GM21717 (cell line): ENCODE data around the gene COL15A1.

Source experiments
- ATAC-seq: cut with Tn5 transposase; IDR thresholded peaks from one replicate; pipeline ENCODE4 v1.9.1; 2021; ENCODE audit warnings: mild to moderate bottlenecking, moderate library complexity; ENCODE audit not compliant: unreplicated experiment

The COL15A1 gene

GRCh38 chr9:98915599-98915998 lies 28.1 kb upstream of the COL15A1 start:
- ATAC-seq = no peak

DNA sequence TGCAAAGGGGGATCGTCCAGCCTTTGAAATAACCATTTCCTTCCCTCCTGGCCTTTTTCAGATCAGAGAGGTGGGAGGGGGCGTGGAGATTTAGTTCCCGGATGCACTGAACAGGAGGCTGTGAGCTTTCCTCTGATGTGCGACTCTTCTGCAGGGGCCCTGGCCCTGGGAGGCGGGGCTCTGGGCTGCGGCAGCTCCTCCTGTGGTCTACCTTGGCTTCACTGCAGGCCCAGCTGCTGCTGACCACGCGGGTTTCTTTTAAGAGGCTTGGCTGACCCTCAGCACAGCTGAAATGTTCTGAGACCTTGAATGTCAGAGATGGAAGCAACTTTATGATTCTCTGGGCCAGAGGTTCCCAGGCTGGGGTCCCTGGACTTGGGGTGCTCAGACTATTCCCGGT lies 27.0 kb upstream of the COL15A1 start:
- no peak for ATAC-seq

DNA sequence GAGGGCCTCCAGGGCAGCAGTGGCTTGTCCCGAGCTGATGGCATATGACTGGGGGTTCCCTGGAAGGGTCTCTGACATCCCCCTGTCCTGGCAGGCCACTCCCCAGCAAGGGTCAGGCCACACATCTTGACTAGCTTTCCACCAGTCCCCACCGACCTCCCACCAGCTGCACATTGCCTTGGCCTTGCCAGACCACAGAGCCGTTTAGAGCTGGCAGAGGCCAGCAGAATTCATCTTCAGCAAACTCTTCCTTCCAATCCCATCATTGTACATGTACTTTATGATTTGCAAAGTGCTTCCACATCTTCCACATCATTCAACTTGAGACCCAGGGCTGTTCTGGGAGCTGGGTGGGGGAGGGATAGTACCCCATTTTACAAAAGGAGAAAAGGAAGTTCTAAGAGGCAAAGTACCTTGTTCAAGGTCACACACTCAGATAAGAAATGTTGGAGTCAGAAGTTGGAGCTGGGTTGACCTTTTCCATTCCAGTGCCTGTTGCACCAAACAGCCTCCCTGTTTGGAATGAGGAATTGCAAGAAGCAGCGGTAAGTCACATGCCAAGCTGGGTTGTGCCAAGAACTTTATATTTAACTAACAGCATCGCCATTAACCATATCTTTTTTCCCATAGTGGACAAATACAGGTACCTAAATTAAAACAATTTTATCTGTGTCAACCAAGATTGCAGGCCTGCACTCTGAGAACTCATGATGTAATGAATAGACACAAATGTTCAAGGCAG lies 25.8 kb upstream of the COL15A1 start:
- no peak for ATAC-seq

DNA sequence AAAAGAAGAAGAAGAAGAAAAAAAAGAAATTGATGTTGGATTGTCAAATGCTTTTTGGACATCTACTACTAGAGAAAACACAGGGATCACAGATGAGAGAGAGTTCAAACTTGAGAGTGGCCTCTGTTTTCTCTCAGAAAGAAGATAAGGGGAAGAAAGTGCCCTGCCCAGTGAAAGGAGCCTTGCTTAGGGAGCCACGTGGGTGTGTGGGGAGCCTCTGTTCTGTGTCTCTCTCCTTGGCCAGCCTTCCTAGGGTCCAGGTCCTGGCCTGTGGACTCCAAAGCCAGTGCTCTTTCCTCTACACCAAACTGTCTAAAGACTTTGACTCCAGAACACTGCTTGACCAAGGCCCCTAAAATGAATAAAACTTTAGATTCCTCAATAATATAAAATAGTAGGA lies 22.0 kb upstream of the COL15A1 start:
- ATAC-seq = no peak

DNA sequence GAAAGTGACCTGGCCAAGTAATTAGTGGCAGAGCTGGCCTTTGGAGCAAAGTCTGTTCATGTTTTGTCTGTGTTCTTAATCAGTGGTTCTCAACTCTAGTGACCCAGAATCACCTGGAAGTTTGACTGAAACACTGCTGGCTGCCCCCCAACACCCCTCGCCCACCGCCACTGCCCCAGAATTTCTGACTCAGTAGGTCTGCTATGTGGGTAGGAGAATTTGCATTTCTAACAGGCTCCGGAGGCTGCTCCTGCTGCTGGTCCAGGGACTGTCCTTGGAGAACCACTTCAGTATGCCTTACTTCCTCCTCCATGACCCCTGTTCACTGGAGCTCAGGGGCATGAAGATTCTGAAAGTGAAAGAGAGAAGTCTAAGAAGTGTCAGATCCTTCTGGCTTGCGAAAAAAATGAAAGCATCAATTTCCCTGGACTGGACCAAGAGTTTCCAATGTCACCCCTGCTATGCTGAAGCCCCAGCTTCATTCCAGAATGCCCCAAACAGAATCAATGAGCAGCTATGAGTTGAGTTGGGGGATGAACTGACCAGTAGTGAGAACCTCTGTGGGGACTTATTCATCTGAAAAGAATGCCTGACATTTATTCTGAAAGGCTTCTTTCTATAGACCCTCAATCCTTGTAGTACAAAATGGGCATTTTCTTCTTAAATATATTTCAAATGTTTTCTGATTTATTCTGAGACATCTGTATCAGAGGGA lies 20.8 kb upstream of the COL15A1 start:
- no peak for ATAC-seq

DNA sequence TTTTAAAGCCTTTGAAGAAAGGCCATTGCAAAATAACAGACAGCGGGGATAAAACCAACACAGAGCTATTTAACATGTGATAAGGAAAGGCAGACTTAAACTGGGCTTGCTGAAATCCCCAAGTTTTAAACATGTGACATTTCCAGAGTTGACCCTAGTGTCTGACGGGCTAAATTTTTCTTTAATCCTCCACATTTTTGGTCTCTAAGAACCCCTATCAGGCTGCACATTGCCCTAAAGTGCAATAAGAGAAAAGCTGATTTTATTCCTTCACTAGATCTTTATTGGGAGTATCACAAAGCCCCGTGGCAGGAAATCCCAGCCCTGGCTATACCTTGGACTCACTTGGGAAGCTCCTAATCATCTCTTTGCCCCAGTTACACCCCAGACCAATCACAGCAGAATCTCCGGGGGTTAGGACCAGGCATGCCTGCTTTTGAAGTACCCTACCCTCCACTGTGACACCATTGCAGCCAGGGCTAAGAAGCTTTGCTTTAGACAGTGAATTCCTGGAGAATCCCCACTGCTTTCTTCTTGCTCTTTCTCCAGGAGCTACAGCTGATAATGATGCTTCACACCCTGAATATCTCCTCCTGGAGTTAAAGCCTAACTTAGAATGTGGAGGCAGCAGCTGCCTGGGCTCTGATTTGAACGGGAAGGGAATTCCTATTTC lies 20.1 kb upstream of the COL15A1 start:
- ATAC-seq = no peak

GRCh38 chr9:98924946-98925820 lies 18.5 kb upstream of the COL15A1 start:
- no peak for ATAC-seq

GRCh38 chr9:98925956-98926355 lies 17.8 kb upstream of the COL15A1 start:
- no peak for ATAC-seq

DNA sequence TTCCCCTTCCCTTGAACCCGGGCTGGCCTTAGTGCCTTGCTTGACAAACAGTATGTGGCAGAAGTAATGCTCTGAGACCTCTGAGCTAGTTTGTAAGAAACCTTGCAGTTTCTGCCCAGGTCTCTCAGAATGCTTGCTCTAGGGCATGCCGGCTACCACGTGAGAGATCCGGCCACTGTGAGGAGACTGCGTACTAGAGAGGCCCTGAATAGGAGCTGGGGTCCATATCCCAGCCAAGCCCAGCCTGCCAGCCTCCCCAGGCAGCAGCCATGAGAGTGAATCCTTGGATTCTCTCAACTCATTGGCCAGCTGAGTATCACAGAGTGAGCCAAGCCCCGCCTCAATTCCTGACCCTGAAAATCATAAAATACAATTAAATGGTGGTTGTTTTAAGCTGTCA lies 16.0 kb upstream of the COL15A1 start:
- no peak for ATAC-seq

DNA sequence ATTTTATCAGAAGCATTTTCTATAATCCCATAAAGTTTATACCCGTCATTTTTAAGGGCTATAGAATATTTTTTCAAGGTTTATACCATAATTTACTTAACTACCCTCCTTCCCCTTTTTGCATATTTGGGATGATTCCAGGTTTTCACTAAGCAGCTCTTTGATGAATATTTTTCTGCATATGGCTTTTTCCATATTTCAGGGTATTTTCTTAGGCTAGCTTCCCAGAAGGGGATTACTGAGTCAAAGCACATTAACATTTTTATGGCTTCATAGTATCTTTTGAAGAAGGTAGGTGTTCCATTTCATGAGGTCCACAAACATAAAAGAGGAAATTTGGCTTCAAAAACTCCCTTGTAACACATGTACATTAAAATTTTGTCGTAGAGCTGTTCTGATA lies 14.6 kb upstream of the COL15A1 start:
- ATAC-seq = no peak

DNA sequence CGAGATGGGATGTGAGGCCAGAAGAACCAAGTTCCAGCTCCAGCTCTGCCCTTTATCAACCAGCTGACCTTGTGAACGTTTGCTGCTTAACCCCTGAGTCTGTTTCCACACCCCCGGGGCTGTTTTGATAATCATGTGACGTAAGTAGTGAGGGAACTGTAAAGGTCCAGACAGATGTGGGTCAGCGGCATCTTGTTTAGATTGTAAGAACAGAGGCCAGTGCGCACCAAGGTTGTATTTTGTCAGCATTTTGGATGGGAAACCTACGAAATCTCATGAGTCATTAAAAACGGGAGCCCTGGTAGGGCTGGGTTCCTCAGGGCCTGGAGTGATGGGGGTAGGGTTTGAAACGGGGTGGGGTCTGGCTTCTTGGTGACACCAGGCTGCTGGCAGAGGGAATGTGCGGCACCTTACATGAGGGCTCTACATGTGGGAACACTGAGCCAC lies 13.8 kb upstream of the COL15A1 start:
- ATAC-seq = no peak

GRCh38 chr9:98930792-98931191 lies 12.9 kb upstream of the COL15A1 start:
- no peak for ATAC-seq

DNA sequence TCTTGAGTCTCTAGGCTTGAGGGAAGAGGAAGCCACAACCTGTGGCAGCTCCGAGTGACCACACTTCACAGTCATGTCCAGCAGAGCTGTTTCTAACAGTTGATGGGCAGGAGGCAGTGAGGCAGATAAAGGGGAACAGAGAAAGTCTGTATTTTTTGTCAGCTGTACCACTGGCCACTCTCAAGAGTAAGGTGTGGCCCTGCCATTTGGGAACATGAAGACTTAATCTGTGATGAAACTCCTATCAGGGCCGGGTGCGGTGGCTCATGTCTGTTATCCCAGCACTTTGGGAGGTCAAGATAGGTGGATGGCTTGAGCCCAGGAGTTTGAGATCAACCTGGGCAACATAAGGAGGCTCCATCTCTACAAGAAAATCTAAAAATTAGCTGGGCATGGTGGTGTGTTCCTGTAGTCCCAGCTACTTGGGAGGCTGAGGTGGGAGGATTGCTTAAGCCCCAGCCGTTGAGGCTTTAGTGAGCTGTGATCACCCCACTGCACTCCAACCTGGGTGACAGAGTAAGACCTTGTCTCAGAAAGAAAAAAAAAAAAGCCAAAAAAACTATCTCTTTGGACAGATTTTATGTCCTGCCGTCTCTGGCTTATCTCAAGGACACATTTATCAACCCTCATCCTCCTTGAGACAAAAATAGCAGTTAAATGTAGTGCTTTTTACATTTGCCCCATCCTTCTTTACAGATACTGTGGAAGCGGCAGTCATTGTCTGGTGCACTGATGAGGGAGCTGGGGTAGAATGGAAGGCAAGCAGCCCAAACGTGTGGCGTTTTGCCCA lies 11.9 kb upstream of the COL15A1 start:
- no peak for ATAC-seq

DNA sequence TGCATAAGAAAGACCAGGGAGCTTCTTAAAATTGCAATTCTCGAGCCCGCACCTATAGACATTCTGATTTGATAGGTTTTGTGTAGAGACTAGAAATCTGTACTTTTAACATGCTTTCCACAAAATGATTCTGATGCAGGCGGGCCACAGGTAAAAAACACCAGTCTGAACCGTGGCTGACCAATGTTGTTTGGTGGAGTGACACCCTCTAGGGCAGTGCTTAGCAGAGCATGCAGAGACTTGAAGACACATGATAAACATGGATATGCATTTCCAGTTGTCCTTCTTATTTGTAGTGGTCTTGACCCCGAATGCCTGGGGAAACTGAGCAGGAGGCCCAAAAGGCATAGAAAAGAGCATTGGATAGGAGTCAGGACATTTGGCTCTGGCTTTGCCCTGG lies 10.5 kb upstream of the COL15A1 start:
- ATAC-seq = no peak

DNA sequence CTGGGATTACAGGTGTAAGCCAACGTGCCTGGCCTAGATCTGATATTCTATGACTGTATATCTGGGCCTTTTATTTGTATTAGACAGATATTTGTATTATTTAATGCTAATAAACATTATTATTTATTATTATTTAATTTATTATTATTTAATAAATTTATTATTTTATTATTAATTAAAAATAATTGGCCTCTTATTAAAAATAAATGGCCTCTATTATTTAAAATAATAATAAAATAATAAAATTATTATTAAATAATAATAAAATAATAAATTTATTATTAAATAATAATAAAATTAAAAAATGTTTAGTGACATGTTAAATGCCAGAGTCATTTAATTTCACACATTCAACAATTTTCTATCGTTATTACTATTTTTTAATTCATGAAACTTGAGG lies 9.8 kb upstream of the COL15A1 start:
- no peak for ATAC-seq

GRCh38 chr9:98935071-98935505 lies 8.6 kb upstream of the COL15A1 start:
- ATAC-seq = no peak

DNA sequence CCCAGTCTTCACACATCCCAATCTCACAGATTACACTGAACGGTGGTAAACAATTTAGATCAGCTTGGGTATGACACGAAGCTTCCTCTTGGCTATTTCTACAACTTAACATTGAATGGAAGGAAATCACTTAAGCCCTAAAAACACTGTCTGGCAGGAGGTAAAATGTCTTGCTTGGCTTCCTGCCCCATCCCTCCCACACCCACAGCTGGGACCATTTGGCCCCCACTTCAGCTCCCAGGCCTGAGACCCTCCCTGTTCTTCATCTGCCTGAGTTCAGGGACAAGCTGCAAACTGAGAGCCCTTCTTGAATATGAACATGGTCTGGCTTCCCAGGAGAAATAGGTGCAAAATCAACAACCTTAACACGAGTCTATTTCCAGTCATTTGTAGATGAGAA lies 3.4 kb upstream of the COL15A1 start:
- ATAC-seq = no peak

GRCh38 chr9:98941946-98942523 lies 1.7 kb upstream of the COL15A1 start:
- ATAC-seq = no peak

- ATAC-seq = no peak
Measured at GRCh38 chr9:98942906-98943681, 613 bp upstream of the COL15A1 start.
